Loucy (cell line): Measurements from ENCODE around the gene OPRM1.

ENCODE experiments used
- H2AFZ ChIP-seq: fragments of 200-600 bp; sonication (generic); 2 replicates; pipeline ENCODE4 v1.6.0; 2016; ENCODE audit warnings: antibody characterized with exemption, mild to moderate bottlenecking, low read length, moderate library complexity
- H3F3A ChIP-seq: fragments of 200-600 bp; 2 replicates; pipeline ENCODE4 v1.6.0; 2016; ENCODE audit warnings: antibody characterized with exemption, low read depth, mild to moderate bottlenecking
- H3K27me3 ChIP-seq: fragments of 200-600 bp; sonication (generic); 2 replicates; pipeline ENCODE4 v1.6.1; 2014; ENCODE audit warnings: low read length, mild to moderate bottlenecking; ENCODE audit not compliant: insufficient read depth, poor library complexity, severe bottlenecking
- H3K36me3 ChIP-seq: fragments of 200-600 bp; sonication (generic); 2 replicates; pipeline ENCODE4 v1.6.1; 2016; ENCODE audit warnings: low read length; ENCODE audit not compliant: insufficient read depth
- H3K4me1 ChIP-seq: fragments of 200-600 bp; sonication (generic); 2 replicates; pipeline ENCODE4 v1.5.1; 2014; ENCODE audit warnings: low read length, mild to moderate bottlenecking; ENCODE audit not compliant: insufficient read depth, poor library complexity, severe bottlenecking
- H3K4me2 ChIP-seq: fragments of 200-600 bp; sonication (generic); 2 replicates; pipeline ENCODE4 v1.6.0; 2014; ENCODE audit warnings: antibody characterized with exemption, low read length, low read depth, mild to moderate bottlenecking; ENCODE audit not compliant: poor library complexity, severe bottlenecking
- H3K4me3 ChIP-seq: fragments of 200-600 bp; sonication (generic); 2 replicates; pipeline ENCODE4 v1.5.1; 2014; ENCODE audit warnings: low read length, mild to moderate bottlenecking, mixed read lengths; ENCODE audit not compliant: poor library complexity, severe bottlenecking
- H3K79me2 ChIP-seq: fragments of 200-600 bp; sonication (generic); 2 replicates; pipeline ENCODE4 v1.6.1; 2014; ENCODE audit warnings: low read length; ENCODE audit not compliant: insufficient read depth
- H3K9ac ChIP-seq: fragments of 200-600 bp; sonication (generic); 2 replicates; pipeline ENCODE4 v1.6.0; 2014; ENCODE audit warnings: mild to moderate bottlenecking, low read depth, low read length, moderate library complexity; ENCODE audit not compliant: poor library complexity, severe bottlenecking
- H3K9me2 ChIP-seq: fragments of 200-600 bp; sonication (generic); replicated peaks from 2 replicates; pipeline ENCODE4 v1.6.1; 2016; ENCODE audit warnings: low read depth, low read length, mixed read lengths
- H3K9me3 ChIP-seq: fragments of 200-600 bp; sonication (generic); 2 replicates; pipeline ENCODE4 v1.6.1; 2014; ENCODE audit warnings: mild to moderate bottlenecking, antibody characterized with exemption, low read length, low read depth; ENCODE audit not compliant: insufficient read depth
- H4K20me1 ChIP-seq: fragments of 200-600 bp; sonication (generic); 2 replicates; pipeline ENCODE4 v1.6.0; 2014; ENCODE audit warnings: antibody characterized with exemption, low read length, mild to moderate bottlenecking; ENCODE audit not compliant: insufficient read depth, poor library complexity, severe bottlenecking
- CTCF ChIP-seq: fragments of 200-600 bp; sonication (generic); conservative IDR thresholded peaks from 2 replicates; pipeline ENCODE4 v1.5.1; 2014; ENCODE audit warnings: mild to moderate bottlenecking, antibody characterized with exemption, low read length
- EZH2phosphoT487 ChIP-seq: fragments of 200-600 bp; IDR thresholded peaks from 2 replicates; pipeline ENCODE4 v1.6.1; 2018; ENCODE audit warnings: antibody characterized with exemption, mild to moderate bottlenecking, moderate library complexity, borderline replicate concordance

OPRM1 gene

GRCh38 chr6:154039231-154039842 is at the start of gene OPRM1:
Gene OPRM1, plus strand, starts transcription at chr6:154039240. Its CDS starts 305 bp downstream, at chr6:154039545.
- Histone ChIP-seq H3K36me3 (no peaks in the 10 kb centered on the region), H3K4me2 (no peak within 1 kb of the TSS), H3K4me1 (no peaks in the 10 kb centered on the region)

DNA sequence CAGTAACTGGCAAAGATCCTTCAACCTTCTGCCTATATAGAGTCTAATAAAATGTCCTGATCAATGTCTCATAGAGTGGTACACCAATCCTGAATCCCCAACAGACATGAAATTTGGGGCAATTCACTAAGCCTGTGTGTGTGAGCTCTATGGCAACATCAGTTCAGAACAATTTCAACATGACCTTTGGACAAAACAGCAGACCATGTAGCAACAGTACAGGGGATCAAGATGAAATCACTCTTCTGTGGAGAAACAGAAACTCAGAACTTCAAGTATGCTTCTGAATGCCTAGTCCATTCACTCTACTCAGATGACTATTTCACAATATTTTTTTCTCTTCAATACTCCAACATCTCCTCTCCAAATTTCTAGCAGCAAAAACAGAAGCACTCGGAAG is 49.1 kb upstream of the OPRM1 start:
- Histone ChIP-seq H3K9me3 (no peaks in the 10 kb centered on the region), H3K9me2 (0 out of 2 replicates have a peak, but pooled peaks cover 6% of the 10 kb centered on the region), H3K79me2 (no peaks in the 10 kb centered on the region), H4K20me1 (no peaks in the 10 kb centered on the region), H3K4me3 (no peak overlapping the region), H3K9ac (no peak overlapping the region), H3K27me3 (no peaks in the 10 kb centered on the region), H2AFZ (no peak overlapping the region), H3F3A (no peaks in the 10 kb centered on the region), H3K36me3 (no peaks in the 10 kb centered on the region), H3K4me1 (no peaks in the 10 kb centered on the region), H3K4me2 (no peak overlapping the region)
- no peak for TF ChIP-seq CTCF
- no peak for TF ChIP-seq EZH2phosphoT487

More at GRCh38 chr6:154039231-154039842, at the start of gene OPRM1:
- Histone ChIP-seq H3K27me3 (no peaks in the 10 kb centered on the region), H4K20me1 (no peaks in the 10 kb centered on the region), H3K9ac (no peak within 1 kb of the TSS), H3K79me2 (no peaks in the 10 kb centered on the region), H3K4me3 (no peak within 1 kb of the TSS), H2AFZ (no peak within 1 kb of the TSS), H3K9me3 (no peaks in the 10 kb centered on the region), H3K9me2 (no peaks in the 10 kb centered on the region), H3F3A (no peaks in the 10 kb centered on the region)
- TF ChIP-seq EZH2phosphoT487 (no peak), CTCF (no peak)

DNA sequence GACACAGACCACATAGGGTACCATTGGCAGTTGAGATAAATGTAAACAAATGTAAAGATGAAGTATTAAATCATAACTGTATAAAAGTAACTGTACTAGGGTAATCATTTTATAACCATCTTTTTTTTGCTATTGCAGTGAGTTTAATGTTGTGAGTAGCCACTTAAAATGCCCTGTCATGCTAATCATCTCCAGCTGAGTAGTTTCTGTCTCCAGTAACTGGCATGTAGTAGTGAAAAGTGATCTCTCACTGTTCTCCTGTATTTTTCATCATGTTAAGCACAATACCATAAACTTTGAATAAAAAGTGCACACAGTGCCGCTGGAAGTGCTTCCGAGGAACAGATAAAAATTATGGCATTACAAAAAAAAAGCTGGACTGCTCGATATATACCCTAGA is 45.0 kb upstream of the OPRM1 start:
- H3K9ac ChIP-seq, result no peak overlapping the region
- H3K4me1 ChIP-seq, result no peaks in the 10 kb centered on the region
- H3K4me2 ChIP-seq, result no peak overlapping the region
- H3K4me3 ChIP-seq, result no peak overlapping the region
- H4K20me1 ChIP-seq, result no peaks in the 10 kb centered on the region
- TF ChIP-seq EZH2phosphoT487, result no peak
- no peak for TF ChIP-seq CTCF
- H3F3A ChIP-seq, result no peaks in the 10 kb centered on the region
- no peaks in the 10 kb centered on the region for H3K27me3 ChIP-seq
- H3K9me2 ChIP-seq, result 0 out of 2 replicates have a peak, but pooled peaks cover 6% of the 10 kb centered on the region
- no peak overlapping the region for H2AFZ ChIP-seq
- H3K9me3 ChIP-seq, result no peaks in the 10 kb centered on the region
- H3K79me2 ChIP-seq, result no peaks in the 10 kb centered on the region
- no peaks in the 10 kb centered on the region for H3K36me3 ChIP-seq
